Measurements from ENCODE around the gene VEGFA. TPM values are rescaled to one million over a fixed set of nuclear protein-coding genes. Genes with fewer than 3 reads are reported as not detected.

The VEGFA gene
- total RNA-seq, 1 donor from 2014 or later = 120 TPM

DNA sequence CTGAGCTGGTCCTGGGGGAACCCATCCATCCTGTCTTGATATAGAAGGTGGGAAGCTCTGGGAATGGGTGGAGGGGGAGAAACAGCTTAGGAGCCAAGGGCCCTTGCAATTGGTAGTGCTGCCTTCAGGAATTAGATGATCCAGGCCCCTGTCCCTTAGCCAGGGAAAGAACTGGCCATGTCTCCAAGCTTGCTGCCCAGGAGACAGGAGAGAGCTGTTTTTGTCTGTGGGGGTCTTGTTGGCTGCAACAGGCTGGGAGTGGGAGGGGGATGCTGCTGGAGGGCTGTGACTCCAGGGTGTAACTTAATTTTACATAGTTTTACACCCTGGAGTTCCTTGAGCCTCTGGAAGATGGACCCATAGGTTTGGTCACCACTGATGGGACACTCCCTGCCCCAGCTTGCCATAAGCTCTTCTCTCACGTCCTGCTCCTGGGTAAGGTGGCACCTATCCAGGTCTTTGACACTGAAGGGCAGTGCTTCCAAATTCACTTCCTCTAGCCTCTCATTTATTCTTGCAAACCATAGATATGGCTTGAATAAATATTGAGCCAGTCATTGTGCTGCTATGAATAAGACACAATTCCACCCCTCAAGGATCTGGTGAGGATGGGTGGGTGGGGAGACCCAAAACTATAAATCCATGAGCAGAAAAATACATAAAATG lies 16.8 kb downstream of the VEGFA start:
- H3K4me3 ChIP-seq (ENCODE audit: low read depth, low read length) = no peak overlapping the region
- TF ChIP-seq, protein P1, sequence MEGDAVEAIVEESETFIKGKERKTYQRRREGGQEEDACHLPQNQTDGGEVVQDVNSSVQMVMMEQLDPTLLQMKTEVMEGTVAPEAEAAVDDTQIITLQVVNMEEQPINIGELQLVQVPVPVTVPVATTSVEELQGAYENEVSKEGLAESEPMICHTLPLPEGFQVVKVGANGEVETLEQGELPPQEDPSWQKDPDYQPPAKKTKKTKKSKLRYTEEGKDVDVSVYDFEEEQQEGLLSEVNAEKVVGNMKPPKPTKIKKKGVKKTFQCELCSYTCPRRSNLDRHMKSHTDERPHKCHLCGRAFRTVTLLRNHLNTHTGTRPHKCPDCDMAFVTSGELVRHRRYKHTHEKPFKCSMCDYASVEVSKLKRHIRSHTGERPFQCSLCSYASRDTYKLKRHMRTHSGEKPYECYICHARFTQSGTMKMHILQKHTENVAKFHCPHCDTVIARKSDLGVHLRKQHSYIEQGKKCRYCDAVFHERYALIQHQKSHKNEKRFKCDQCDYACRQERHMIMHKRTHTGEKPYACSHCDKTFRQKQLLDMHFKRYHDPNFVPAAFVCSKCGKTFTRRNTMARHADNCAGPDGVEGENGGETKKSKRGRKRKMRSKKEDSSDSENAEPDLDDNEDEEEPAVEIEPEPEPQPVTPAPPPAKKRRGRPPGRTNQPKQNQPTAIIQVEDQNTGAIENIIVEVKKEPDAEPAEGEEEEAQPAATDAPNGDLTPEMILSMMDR (conservative IDR thresholded peaks at IDR 0.05; ENCODE audit: low read depth, low read length) = no peak
- no peak for DNase-seq (ENCODE audit: low read depth)

DNA sequence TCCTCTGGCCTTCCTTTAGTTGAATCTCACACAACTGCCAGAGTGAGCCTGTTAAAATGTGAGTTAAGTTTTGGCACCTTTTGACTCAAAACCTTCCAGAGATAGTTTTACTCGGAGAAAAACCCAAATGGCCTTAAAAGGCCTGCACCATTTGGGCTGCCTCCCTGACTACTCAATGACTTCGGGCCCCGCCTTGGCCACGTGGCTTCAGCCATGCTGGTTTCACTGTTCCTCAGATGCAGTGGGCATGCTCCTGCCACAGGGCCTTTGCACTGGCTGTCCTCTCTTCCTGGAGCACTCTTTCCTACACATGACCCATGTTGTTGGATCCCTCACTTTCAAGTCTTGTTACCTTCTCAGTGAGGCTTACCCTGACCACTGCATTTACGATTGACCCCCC lies 18.3 kb downstream of the VEGFA start:
- TF ChIP-seq, protein P1 (conservative IDR thresholded peaks at IDR 0.05; ENCODE audit: low read depth, low read length) = no peak
- no peak overlapping the region for H3K4me3 ChIP-seq (ENCODE audit: low read depth, low read length)
- no peak for DNase-seq (ENCODE audit: low read depth)

DNA sequence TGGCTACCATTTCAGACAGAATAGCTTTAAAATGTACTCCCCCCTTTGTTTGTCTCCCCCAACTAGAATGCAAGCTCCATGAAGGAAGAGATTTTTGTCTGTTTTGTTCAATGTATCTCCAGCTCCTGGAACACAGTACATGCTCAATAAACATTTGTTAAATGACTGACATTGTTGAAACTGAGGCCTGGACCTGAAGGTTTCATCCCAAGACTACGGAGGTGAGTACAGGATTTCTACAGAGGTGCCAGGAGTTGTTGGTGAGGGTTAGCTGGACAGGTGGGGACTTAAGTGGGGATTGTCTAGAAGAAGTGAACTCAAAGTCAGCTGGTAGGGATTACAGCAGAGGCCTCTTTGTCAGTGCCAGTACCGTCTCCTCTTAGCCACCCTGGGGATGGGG lies 19.4 kb downstream of the VEGFA start:
- DNase-seq (ENCODE audit: low read depth) = no peak
- TF ChIP-seq, protein P1 (conservative IDR thresholded peaks at IDR 0.05; ENCODE audit: low read depth, low read length) = no peak
- H3K4me3 ChIP-seq (ENCODE audit: low read depth, low read length) = no peak overlapping the region

DNA sequence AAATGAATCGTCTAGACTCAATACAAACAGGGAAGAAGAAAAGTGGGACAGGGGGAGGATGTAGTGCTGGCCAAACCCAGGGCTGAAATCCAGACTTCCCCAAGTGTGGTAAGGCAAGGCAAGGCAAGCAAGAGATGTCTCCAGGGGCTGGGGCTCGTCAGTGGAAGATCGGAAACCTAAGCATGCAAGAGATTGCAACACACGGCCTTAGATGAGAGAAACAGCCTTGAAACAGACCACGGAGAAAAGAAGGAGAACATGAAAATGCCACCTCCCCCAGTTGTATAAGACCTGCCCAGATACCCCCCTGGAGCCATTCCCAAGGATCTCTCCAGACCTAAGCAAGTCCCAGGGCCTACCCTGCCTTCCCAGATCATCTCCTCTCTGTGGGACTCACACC lies 20.0 kb downstream of the VEGFA start:
- TF ChIP-seq, protein P1 (conservative IDR thresholded peaks at IDR 0.05; ENCODE audit: low read depth, low read length) = no peak
- no peak for DNase-seq (ENCODE audit: low read depth)
- H3K4me3 ChIP-seq (ENCODE audit: low read depth, low read length) = no peak overlapping the region

DNA sequence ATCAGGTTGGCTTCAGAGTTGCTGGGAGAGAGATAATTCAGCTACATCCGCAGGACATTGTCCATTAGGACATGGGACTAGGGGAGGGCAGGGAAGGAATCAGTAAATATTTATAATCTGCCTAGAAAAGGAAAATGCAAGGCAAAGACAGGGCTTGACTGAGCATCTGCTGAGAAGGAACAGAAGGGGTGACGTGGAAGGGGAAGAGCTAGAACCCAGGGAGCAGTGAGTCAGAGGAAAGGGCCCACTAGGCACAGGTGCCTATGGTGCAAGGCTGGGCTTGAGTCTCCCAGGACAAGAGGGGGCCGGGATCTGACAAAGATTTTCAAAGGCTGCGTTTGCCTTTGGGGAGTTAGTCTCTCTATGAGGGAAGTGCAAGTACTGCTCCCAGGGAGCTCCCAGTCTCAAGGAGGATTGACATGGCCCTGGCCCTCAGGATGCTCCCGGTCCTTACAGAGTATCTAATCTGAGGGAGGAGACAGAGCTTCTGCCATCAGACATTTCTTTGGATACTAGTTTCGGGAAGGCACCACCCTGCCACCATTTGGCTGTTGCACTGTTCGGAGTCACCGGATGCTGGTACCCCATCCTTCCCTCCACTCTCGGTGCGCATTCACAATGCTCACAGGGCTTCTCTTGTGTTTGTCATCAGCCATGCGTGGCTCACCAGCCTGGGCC lies 21.9 kb downstream of the VEGFA start:
- TF ChIP-seq, protein P1 (conservative IDR thresholded peaks at IDR 0.05; ENCODE audit: low read depth, low read length) = no peak

DNA sequence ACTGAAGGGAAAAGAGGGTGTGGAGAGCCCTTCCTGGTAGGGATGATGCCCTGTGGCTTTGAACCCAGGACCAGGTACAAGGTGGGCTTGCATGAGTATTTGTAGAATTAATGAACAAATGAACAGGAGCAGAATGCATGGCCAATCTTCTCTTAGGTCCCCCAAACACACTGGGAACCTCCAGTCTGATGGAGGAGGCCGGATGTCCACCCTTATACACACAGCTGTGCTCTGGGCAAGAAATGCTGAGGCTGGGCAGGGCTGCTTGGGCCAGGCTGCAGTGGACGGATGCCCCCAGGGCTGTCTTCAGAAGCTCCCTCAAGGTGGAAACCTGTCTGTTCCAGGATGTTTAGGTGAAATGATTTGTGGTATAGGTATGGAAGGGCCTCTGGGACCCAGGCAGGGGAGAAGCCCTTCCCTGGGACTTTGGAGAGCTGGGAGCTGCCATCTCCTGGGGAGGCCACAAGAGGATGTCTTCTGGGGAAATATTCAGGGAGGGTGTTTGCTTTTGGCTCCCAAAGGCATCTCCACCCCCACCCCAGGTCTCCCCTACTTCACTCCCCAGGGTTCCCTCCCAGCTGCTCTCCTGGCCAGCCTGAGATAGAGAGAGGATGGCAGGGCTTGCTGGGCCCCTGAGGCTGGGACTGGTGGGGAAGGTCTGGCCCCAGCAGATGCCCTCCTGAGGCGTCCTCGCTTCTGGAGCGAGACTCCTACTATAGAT lies 23.3 kb downstream of the VEGFA start:
- H3K4me3 ChIP-seq (ENCODE audit: low read depth, low read length) = no peak overlapping the region
- TF ChIP-seq, protein P1 (conservative IDR thresholded peaks at IDR 0.05; ENCODE audit: low read depth, low read length) = no peak
- DNase-seq (ENCODE audit: low read depth) = no peak

More for the DNA sequence above, 21.9 kb downstream of the VEGFA start:
- no peak for DNase-seq (ENCODE audit: low read depth)
- no peak overlapping the region for H3K4me3 ChIP-seq (ENCODE audit: low read depth, low read length)

Measured in epithelial cell of proximal tubule (primary cell).